AG09319 (cell line): Measurements from ENCODE around the gene DPM2.

ENCODE experiments used
- DNase-seq: peaks from one replicate; pipeline ENCODE4 v3.0.0-alpha.2; 2010; ENCODE audit warnings: low read depth; ENCODE audit errors: extremely low read depth
- CTCF ChIP-seq: IDR thresholded peaks from 2 replicates; pipeline ENCODE4 v1.5.1; 2011; ENCODE audit warnings: low read depth, mild to moderate bottlenecking, inconsistent platforms, low read length, moderate library complexity

Gene DPM2

GRCh38 chr9:127892831-127893230 is 44.8 kb downstream of the DPM2 start:
- DNase-seq = no peak
- TF ChIP-seq CTCF = no peak

- no peak for TF ChIP-seq CTCF
- DNase-seq = no peak
Measured at GRCh38 chr9:127890053-127890452, 47.6 kb downstream of the DPM2 start.

- no peak for DNase-seq
- TF ChIP-seq CTCF = no peak; the same call in 1 of the 2 replicates
Measured at GRCh38 chr9:127887792-127888191, 49.9 kb downstream of the DPM2 start.

- DNase-seq = no peak
- TF ChIP-seq CTCF = no peak
Measured at GRCh38 chr9:127886401-127886972, 51.2 kb downstream of the DPM2 start.

- no peak for TF ChIP-seq CTCF
- no peak for DNase-seq
Measured at GRCh38 chr9:127885508-127886281, 52.0 kb downstream of the DPM2 start.
